H9 (cell line): ENCODE results near the gene SLC2A9. TPM values are rescaled to one million over a fixed set of nuclear protein-coding genes. Genes with fewer than 3 reads are reported as not detected.

Experiments
- DNase-seq: peaks from one replicate; pipeline ENCODE4 v3.0.0-alpha.2; 2017
- H2AFZ ChIP-seq: one replicate; pipeline ENCODE4 v1.6.1; 2013; ENCODE audit warnings: mild to moderate bottlenecking, low read length, control low read depth, moderate library complexity
- H2AK5ac ChIP-seq: 2 replicates; pipeline ENCODE4 v1.6.1; 2013; ENCODE audit warnings: low read length, control low read depth, mixed read lengths; ENCODE audit not compliant: insufficient read length
- H2BK120ac ChIP-seq: one replicate; pipeline ENCODE4 v1.6.1; 2013; ENCODE audit warnings: low read depth, mild to moderate bottlenecking, low read length, control low read depth, inconsistent platforms; ENCODE audit not compliant: poor library complexity, severe bottlenecking
- H2BK12ac ChIP-seq: 2 replicates; pipeline ENCODE4 v1.6.1; 2013; ENCODE audit warnings: low read length, control low read depth, mixed read lengths, low read depth; ENCODE audit not compliant: insufficient read length
- H2BK15ac ChIP-seq: 2 replicates; pipeline ENCODE4 v1.6.1; 2013; ENCODE audit warnings: low read depth, low read length, control low read depth
- H2BK20ac ChIP-seq: one replicate; pipeline ENCODE4 v1.6.1; 2013; ENCODE audit warnings: low read depth, mild to moderate bottlenecking, low read length, control low read depth, inconsistent platforms; ENCODE audit not compliant: poor library complexity, severe bottlenecking
- H2BK5ac ChIP-seq: 2 replicates; pipeline ENCODE4 v1.6.1; 2013; ENCODE audit warnings: low read length, control low read depth, mixed read lengths; ENCODE audit not compliant: insufficient read length
- H3K14ac ChIP-seq: 2 replicates; pipeline ENCODE4 v1.6.1; 2013; ENCODE audit warnings: low read length, control low read depth; ENCODE audit not compliant: insufficient read depth
- H3K18ac ChIP-seq: 2 replicates; pipeline ENCODE4 v1.6.1; 2013; ENCODE audit warnings: low read depth, mild to moderate bottlenecking, mixed read lengths, low read length, control low read depth; ENCODE audit not compliant: insufficient read length
- H3K23ac ChIP-seq: 2 replicates; pipeline ENCODE4 v1.6.1; 2013; ENCODE audit warnings: low read length, control low read depth, mixed read lengths, low read depth; ENCODE audit not compliant: insufficient read length
- H3K23me2 ChIP-seq: 2 replicates; pipeline ENCODE4 v1.6.1; 2013; ENCODE audit warnings: low read depth, mild to moderate bottlenecking, mixed read lengths, low read length, control low read depth; ENCODE audit not compliant: insufficient read length, poor library complexity, severe bottlenecking
- H3K27ac ChIP-seq: 2 replicates; pipeline ENCODE4 v1.5.1; 2013; ENCODE audit warnings: low read length, control low read depth, mixed read lengths, low read depth; ENCODE audit not compliant: insufficient read length
- H3K27me3 ChIP-seq: 2 replicates; pipeline ENCODE4 v1.6.1; 2013; ENCODE audit warnings: low read length, control low read depth, inconsistent platforms; ENCODE audit not compliant: insufficient read depth
- H3K4ac ChIP-seq: 2 replicates; pipeline ENCODE4 v1.6.1; 2013; ENCODE audit warnings: low read depth, mild to moderate bottlenecking, control low read depth, inconsistent platforms, low read length, moderate library complexity
- H3K4me1 ChIP-seq: 2 replicates; pipeline ENCODE4 v1.6.1; 2013; ENCODE audit warnings: low read length, control low read depth, inconsistent platforms; ENCODE audit not compliant: insufficient read depth
- H3K4me2 ChIP-seq: 2 replicates; pipeline ENCODE4 v1.6.1; 2013; ENCODE audit warnings: low read length, control low read depth, mixed read lengths; ENCODE audit not compliant: insufficient read length, insufficient read depth
- H3K56ac ChIP-seq: 2 replicates; pipeline ENCODE4 v1.6.1; 2013; ENCODE audit warnings: low read depth, mild to moderate bottlenecking, mixed read lengths, low read length, control low read depth; ENCODE audit not compliant: insufficient read length
- H3K79me1 ChIP-seq: 2 replicates; pipeline ENCODE4 v1.6.1; 2013; ENCODE audit warnings: low read depth, mild to moderate bottlenecking, moderate library complexity, low read length, control low read depth, inconsistent platforms; ENCODE audit not compliant: insufficient read depth, poor library complexity, severe bottlenecking
- H3K79me2 ChIP-seq: 2 replicates; pipeline ENCODE4 v1.6.1; 2013; ENCODE audit warnings: low read length, control low read depth, inconsistent platforms; ENCODE audit not compliant: insufficient read depth
- H3K9ac ChIP-seq: 2 replicates; pipeline ENCODE4 v1.6.1; 2013; ENCODE audit warnings: low read length, control low read depth, mixed read lengths; ENCODE audit not compliant: insufficient read length; ENCODE audit errors: extremely low read depth
- H3K9me3 ChIP-seq: one replicate; pipeline ENCODE4 v1.6.1; 2013; ENCODE audit warnings: low read depth, low read length, inconsistent platforms; ENCODE audit not compliant: control insufficient read depth
- H3T11ph ChIP-seq: one replicate; pipeline ENCODE4 v1.6.1; 2013; ENCODE audit warnings: mild to moderate bottlenecking, low read length, control low read depth, inconsistent platforms
- H4K20me1 ChIP-seq: one replicate; pipeline ENCODE4 v1.6.1; 2013; ENCODE audit not compliant: control insufficient read depth, insufficient read length, insufficient read depth
- H4K5ac ChIP-seq: 2 replicates; pipeline ENCODE4 v1.6.1; 2013; ENCODE audit warnings: low read depth, mild to moderate bottlenecking, mixed read lengths, low read length, control low read depth; ENCODE audit not compliant: insufficient read length
- H4K8ac ChIP-seq: replicated peaks from 2 replicates; pipeline ENCODE4 v1.6.1; 2013; ENCODE audit warnings: low read length, control low read depth, mixed read lengths, low read depth; ENCODE audit not compliant: insufficient read length
- H4K91ac ChIP-seq: 2 replicates; pipeline ENCODE4 v1.6.1; 2013; ENCODE audit warnings: low read depth, mild to moderate bottlenecking, moderate library complexity, mixed read lengths, low read length, control low read depth; ENCODE audit not compliant: insufficient read length
- H3K27ac Mint-ChIP-seq, 3 experiments: 2 replicates in 2 of 3; 3 replicates in 1 of 3; pipeline ENCODE4 v1.8.0; 2020 to 2021; ENCODE audit warnings: mixed read lengths in 3 of 3, mild to moderate bottlenecking in 1 of 3, moderate library complexity in 1 of 3
- H3K27me3 Mint-ChIP-seq: 2 replicates; pipeline ENCODE4 v1.8.0; 2021; ENCODE audit warnings: low read depth, mild to moderate bottlenecking, moderate library complexity, mixed read lengths
- H3K36me3 Mint-ChIP-seq, 3 experiments: 2 replicates in 2 of 3; 3 replicates in 1 of 3; pipeline ENCODE4 v1.8.0; 2020 to 2021; ENCODE audit warnings: low read depth in 3 of 3, mixed read lengths in 3 of 3; ENCODE audit not compliant: insufficient read depth in 1 of 3
- H3K4me1 Mint-ChIP-seq, 2 experiments: 2 replicates each; pipeline ENCODE4 v1.8.0; 2020; ENCODE audit warnings: mixed read lengths in 2 of 2
- H3K4me3 Mint-ChIP-seq, 2 experiments: 2 replicates in 1 of 2; 3 replicates in 1 of 2; pipeline ENCODE4 v1.8.0; 2020 to 2021; ENCODE audit warnings: mild to moderate bottlenecking in 2 of 2, mixed read lengths in 2 of 2, moderate library complexity in 1 of 2
- H3K9me3 Mint-ChIP-seq, 2 experiments: 2 replicates in 1 of 2; 3 replicates in 1 of 2; pipeline ENCODE4 v1.8.0; 2020; ENCODE audit warnings: mild to moderate bottlenecking in 2 of 2, mixed read lengths in 2 of 2, moderate library complexity in 1 of 2
- CTCF ChIP-seq: fragments of 200-600 bp; sonication (generic); conservative IDR thresholded peaks from 3 replicates; pipeline ENCODE4 v1.8.0; 2021; ENCODE audit warnings: antibody characterized with exemption, mild to moderate bottlenecking
- whole genome bisulfite sequencing: extraction: QIAGEN DNeasy Blood & Tissue Kit; methylation state at CpG from one replicate; pipeline ENCODE4 v1.1.7; 2013; ENCODE audit warnings: missing lambda C conversion rate, low lambda C conversion rate, mixed read lengths; ENCODE audit not compliant: insufficient read length; ENCODE audit errors: extremely low coverage; 5-methylcytosine and 5-hydroxymethylcytosine counted together
- total RNA-seq: library from RNA; stranded (reverse); gene quantifications from 2 replicates; pipeline ENCODE4 v1.2.1, GENCODE V29; 2021

SLC2A9 gene
- total RNA-seq, 1 experiment from 2014 or later, result 0.79 TPM

DNA sequence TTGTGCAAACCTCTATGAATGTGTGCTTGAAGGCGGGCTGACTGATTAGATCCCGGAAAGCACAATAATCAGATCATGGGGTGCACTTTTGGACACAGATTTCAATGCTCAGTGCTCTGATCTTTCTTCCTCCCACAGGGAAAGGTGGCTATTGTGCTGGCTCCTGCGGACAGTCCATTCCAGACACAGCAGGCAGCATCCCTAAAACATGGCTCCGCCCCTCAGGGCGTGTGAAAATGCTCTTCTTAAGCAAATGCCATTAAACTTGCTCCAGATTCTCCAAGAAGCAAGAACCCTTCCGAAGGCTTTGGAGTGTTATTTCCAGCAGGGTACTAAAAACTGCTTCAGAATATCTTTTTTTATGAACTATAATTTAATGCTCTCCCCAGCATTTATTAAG, 100.0 kb downstream of the SLC2A9 start:
- peak; percentile 68 for DNase-seq
- peaks cover 8% of the 10 kb centered on the region for H3K27me3 Mint-ChIP-seq
- H3K27ac Mint-ChIP-seq, result peak overlapping the region in 1 of 3 experiments; percentile 7; a peak in 1 of 7 replicates
- Histone ChIP-seq H3K18ac (no peak overlapping the region), H3K4me2 (no peak overlapping the region), H3K14ac (no peak overlapping the region), H3K79me2 (no peaks in the 10 kb centered on the region), H2BK120ac (no peak overlapping the region), H3K4ac (no peak overlapping the region), H4K5ac (no peak overlapping the region), H3K27ac (no peak overlapping the region), H3K27me3 (no peaks in the 10 kb centered on the region), H3K4me1 (peaks cover 8% of the 10 kb centered on the region), H2BK5ac (no peak overlapping the region), H2BK12ac (no peak overlapping the region), H4K8ac (no peak overlapping the region), H3K23ac (no peak overlapping the region), H3K23me2 (no peaks in the 10 kb centered on the region), H2AK5ac (no peak overlapping the region), H2BK20ac (no peak overlapping the region), H2AFZ (no peak overlapping the region), H2BK15ac (no peak overlapping the region), H4K20me1 (no peaks in the 10 kb centered on the region), H3T11ph (no peak overlapping the region), H4K91ac (no peak overlapping the region), H3K9ac (no peak overlapping the region), H3K79me1 (no peaks in the 10 kb centered on the region), H3K9me3 (no peaks in the 10 kb centered on the region), H3K56ac (no peak overlapping the region)
- no peak overlapping the region for H3K4me3 Mint-ChIP-seq
- peaks cover 16 to 29% of the 10 kb centered on the region in 2 experiments for H3K4me1 Mint-ChIP-seq
- no CpG with 5 or more reads among the region's 6 CpGs for WGBS
- H3K9me3 Mint-ChIP-seq, result peaks cover 0 to 5% of the 10 kb centered on the region in 2 experiments; a peak in 3 of 5 replicates
- peaks cover 0 to 5% (median 0%) of the 10 kb centered on the region in 3 experiments; a peak in 2 of 7 replicates for H3K36me3 Mint-ChIP-seq
- TF ChIP-seq CTCF, result no peak
